ENCODE results near the gene GALNT17. TPM values are rescaled to one million over a fixed set of nuclear protein-coding genes. Genes with fewer than 3 reads are reported as not detected.

Gene GALNT17
- total RNA-seq, 5 donors from 2014 or later (not counting 1 experiment from before 2014, with no cell fraction given), result 0.09 to 0.20 TPM; not detected in 3

DNA sequence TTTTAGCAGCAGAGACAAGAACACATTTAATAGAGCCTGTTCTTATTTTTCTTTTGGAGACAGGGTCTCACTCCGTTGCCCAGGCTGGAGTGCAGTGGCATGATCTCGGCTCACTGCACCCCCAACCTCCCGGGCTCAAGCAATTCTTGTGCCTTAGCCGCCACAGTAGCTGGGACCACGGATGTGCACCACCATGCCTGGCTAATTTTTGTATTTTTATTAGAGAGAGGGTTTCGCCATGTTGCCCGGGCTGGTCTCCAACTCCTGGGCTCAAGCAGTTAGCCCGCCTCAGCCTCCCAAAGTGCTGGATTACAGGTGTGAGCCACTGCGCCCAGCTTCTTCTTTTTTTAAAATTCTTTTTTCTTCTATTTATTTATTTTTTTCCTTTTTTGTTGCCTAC, 23.3 kb downstream of the GALNT17 start:
- Histone ChIP-seq H3K4me1 (ENCODE audit: control insufficient read depth in 1 of 2, extremely low read depth in 1 of 2, insufficient read depth in 2 of 2, low read length in 2 of 2) (no peaks in the 10 kb centered on the region), H3K36me3 (ENCODE audit: control insufficient read depth in 2 of 2, extremely low read depth in 1 of 2, insufficient read depth in 1 of 2, low read length in 1 of 2) (no peaks in the 10 kb centered on the region), H3K27me3 (replicated peaks in 1 of 2; ENCODE audit: control insufficient read depth in 2 of 2, extremely low read depth in 1 of 2, insufficient read depth in 2 of 2, low read length in 1 of 2) (no peaks in the 10 kb centered on the region), H3K9me3 (no peaks in the 10 kb centered on the region), H3K4me3 (ENCODE audit: control insufficient read depth in 1 of 2, extremely low read depth in 1 of 2, low read length in 1 of 2) (no peak overlapping the region), H3K27ac (ENCODE audit: low read length) (no peak overlapping the region)
- DNase-seq (no peak), ATAC-seq (replicated peaks in 1 of 4) (no peak)
- CTCF ChIA-PET, result no interaction called here
- no peak overlapping the region for H3K27ac Mint-ChIP-seq
- H3K36me3 Mint-ChIP-seq, result no peaks in the 10 kb centered on the region
- no peaks in the 10 kb centered on the region for H3K27me3 Mint-ChIP-seq
- peaks cover 9 to 32% (median 13%) of the 10 kb centered on the region in 3 donors for H3K9me3 Mint-ChIP-seq
- WGBS (ENCODE audit: insufficient coverage), result 67% methylated on average over 1 of the region's 9 CpGs
- H3K4me1 Mint-ChIP-seq, result no peaks in the 10 kb centered on the region
- no peak overlapping the region for H3K4me3 Mint-ChIP-seq
- POLR2A ChIA-PET, result no interaction called here

DNA sequence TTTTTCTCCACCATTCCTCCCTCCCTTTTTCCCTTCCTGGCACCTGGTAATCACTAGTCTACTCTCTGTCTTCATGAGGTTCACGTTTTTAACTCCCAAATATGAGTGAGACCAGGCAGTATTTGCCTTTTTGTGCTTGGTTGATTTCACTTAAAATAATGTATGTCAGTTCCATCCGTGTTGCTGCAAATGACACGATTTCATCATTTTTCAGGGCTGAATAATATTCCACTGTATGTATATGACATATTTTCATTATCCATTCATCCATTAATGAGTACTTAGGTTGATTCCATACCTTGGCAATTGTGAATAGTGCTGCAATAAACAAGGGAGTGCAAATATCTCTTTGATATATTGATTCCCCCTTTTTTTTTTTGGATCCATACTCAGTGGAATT, 25.8 kb downstream of the GALNT17 start:
- Histone ChIP-seq H3K27me3 (replicated peaks in 1 of 2; ENCODE audit: control insufficient read depth in 2 of 2, extremely low read depth in 1 of 2, insufficient read depth in 2 of 2, low read length in 1 of 2) (no peaks in the 10 kb centered on the region), H3K4me3 (ENCODE audit: control insufficient read depth in 1 of 2, extremely low read depth in 1 of 2, low read length in 1 of 2) (no peak overlapping the region), H3K4me1 (ENCODE audit: control insufficient read depth in 1 of 2, extremely low read depth in 1 of 2, insufficient read depth in 2 of 2, low read length in 2 of 2) (no peaks in the 10 kb centered on the region), H3K9me3 (no peaks in the 10 kb centered on the region), H3K27ac (ENCODE audit: low read length) (no peak overlapping the region), H3K36me3 (ENCODE audit: control insufficient read depth in 2 of 2, extremely low read depth in 1 of 2, insufficient read depth in 1 of 2, low read length in 1 of 2) (no peaks in the 10 kb centered on the region)
- Mint-ChIP-seq H3K4me1 (no peaks in the 10 kb centered on the region), H3K4me3 (no peak overlapping the region), H3K27me3 (no peaks in the 10 kb centered on the region), H3K9me3 (peaks cover 9 to 30% (median 10%) of the 10 kb centered on the region in 3 donors), H3K36me3 (no peaks in the 10 kb centered on the region), H3K27ac (no peak overlapping the region)
- ATAC-seq (replicated peaks in 1 of 4), result no peak
- CTCF ChIA-PET, result no interaction called here
- POLR2A ChIA-PET, result no interaction called here
- DNase-seq, result no peak
- WGBS (ENCODE audit: insufficient coverage), result no CpG with 5 or more reads among the region's 3 CpGs

- no peaks in the 10 kb centered on the region for H3K27me3 Mint-ChIP-seq
- Histone ChIP-seq H3K4me1 (ENCODE audit: control insufficient read depth in 1 of 2, extremely low read depth in 1 of 2, insufficient read depth in 2 of 2, low read length in 2 of 2) (no peaks in the 10 kb centered on the region), H3K27ac (ENCODE audit: low read length) (no peak overlapping the region), H3K9me3 (no peaks in the 10 kb centered on the region), H3K4me3 (ENCODE audit: control insufficient read depth in 1 of 2, extremely low read depth in 1 of 2, low read length in 1 of 2) (no peak overlapping the region), H3K27me3 (replicated peaks in 1 of 2; ENCODE audit: control insufficient read depth in 2 of 2, extremely low read depth in 1 of 2, insufficient read depth in 2 of 2, low read length in 1 of 2) (no peaks in the 10 kb centered on the region), H3K36me3 (ENCODE audit: control insufficient read depth in 2 of 2, extremely low read depth in 1 of 2, insufficient read depth in 1 of 2, low read length in 1 of 2) (no peaks in the 10 kb centered on the region)
- no peaks in the 10 kb centered on the region for H3K4me1 Mint-ChIP-seq
- ATAC-seq (replicated peaks in 1 of 4), result no peak
- POLR2A ChIA-PET, result no interaction called here
- no peak overlapping the region for H3K27ac Mint-ChIP-seq
- no peaks in the 10 kb centered on the region for H3K36me3 Mint-ChIP-seq
- 63% methylated on average over 5 of the region's 6 CpGs for WGBS (ENCODE audit: insufficient coverage)
- peaks cover 8 to 15% (median 14%) of the 10 kb centered on the region in 3 donors for H3K9me3 Mint-ChIP-seq
- H3K4me3 Mint-ChIP-seq, result no peak overlapping the region
- no peak for DNase-seq
- CTCF ChIA-PET, result interaction anchor here in 1 of 2 donors (0.6 kb wide), 1 partner anchor 155 kb away, joined by 5 read pairs; no protein-coding TSS in a partner anchor
Measured at GRCh38 chr7:71165708-71166107, 33.8 kb downstream of the GALNT17 start.

DNA sequence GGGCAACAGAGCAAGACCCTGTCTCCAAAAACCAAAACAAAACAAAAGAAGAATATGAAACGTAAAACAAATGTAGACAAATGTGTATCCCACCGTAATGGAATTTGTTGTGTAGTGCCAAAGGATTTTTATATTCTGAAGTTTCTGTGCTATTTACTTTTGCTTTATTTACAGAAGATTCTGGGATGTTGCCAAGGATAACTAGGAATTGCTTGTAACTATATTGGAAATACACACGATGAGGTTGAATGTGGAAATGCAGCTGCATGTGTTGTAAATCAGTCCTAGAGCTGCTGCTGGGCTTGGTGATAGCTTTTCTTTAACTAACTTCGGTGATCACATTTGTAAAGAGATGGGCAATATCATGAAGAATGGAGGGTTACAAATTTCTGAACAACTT, 39.5 kb downstream of the GALNT17 start:
- H3K36me3 Mint-ChIP-seq, result no peaks in the 10 kb centered on the region
- no peak for DNase-seq
- no peak overlapping the region for H3K27ac Mint-ChIP-seq
- H3K4me1 Mint-ChIP-seq, result no peaks in the 10 kb centered on the region
- CTCF ChIA-PET, result no interaction called here
- peaks cover 6 to 10% (median 8%) of the 10 kb centered on the region in 3 donors for H3K9me3 Mint-ChIP-seq
- ATAC-seq (replicated peaks in 1 of 4), result no peak
- Histone ChIP-seq H3K27ac (ENCODE audit: low read length) (no peak overlapping the region), H3K36me3 (ENCODE audit: control insufficient read depth in 2 of 2, extremely low read depth in 1 of 2, insufficient read depth in 1 of 2, low read length in 1 of 2) (no peaks in the 10 kb centered on the region), H3K27me3 (replicated peaks in 1 of 2; ENCODE audit: control insufficient read depth in 2 of 2, extremely low read depth in 1 of 2, insufficient read depth in 2 of 2, low read length in 1 of 2) (no peaks in the 10 kb centered on the region), H3K4me1 (ENCODE audit: control insufficient read depth in 1 of 2, extremely low read depth in 1 of 2, insufficient read depth in 2 of 2, low read length in 2 of 2) (no peaks in the 10 kb centered on the region), H3K9me3 (no peaks in the 10 kb centered on the region), H3K4me3 (ENCODE audit: control insufficient read depth in 1 of 2, extremely low read depth in 1 of 2, low read length in 1 of 2) (no peak overlapping the region)
- 91% methylated on average over 3 of the region's 4 CpGs for WGBS (ENCODE audit: insufficient coverage)
- POLR2A ChIA-PET, result no interaction called here
- no peak overlapping the region for H3K4me3 Mint-ChIP-seq
- H3K27me3 Mint-ChIP-seq, result no peaks in the 10 kb centered on the region

DNA sequence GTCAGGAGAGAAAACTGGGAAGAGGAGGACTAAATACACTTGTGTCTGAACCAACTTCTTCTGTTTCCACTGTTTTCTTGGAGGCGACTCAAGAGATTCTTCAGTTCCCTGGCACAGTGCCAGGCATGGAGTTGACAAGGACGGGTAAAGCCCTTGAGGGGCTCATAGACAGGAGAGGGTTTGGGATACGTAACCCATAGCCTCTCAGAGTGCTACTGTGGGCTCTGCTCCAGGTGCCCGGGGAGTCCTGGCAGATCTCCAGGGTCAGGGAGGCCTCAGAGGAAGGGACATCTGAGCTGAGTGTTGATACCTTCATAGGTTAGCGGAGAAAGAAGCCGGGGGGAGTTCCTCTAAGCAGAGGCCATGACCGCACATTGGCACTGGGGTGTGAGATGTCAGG, 42.0 kb downstream of the GALNT17 start:
- CTCF ChIA-PET, result no interaction called here

GRCh38 chr7:71182438-71182935, 50.5 kb downstream of the GALNT17 start:
- no peaks in the 10 kb centered on the region for H3K4me1 ChIP-seq (ENCODE audit: control insufficient read depth in 1 of 2, extremely low read depth in 1 of 2, insufficient read depth in 2 of 2, low read length in 2 of 2)
- Mint-ChIP-seq H3K27ac (no peak overlapping the region), H3K4me3 (no peak overlapping the region), H3K27me3 (no peaks in the 10 kb centered on the region), H3K9me3 (peaks cover 10 to 20% (median 11%) of the 10 kb centered on the region in 3 donors), H3K36me3 (no peaks in the 10 kb centered on the region), H3K4me1 (no peaks in the 10 kb centered on the region)
- ATAC-seq (replicated peaks in 1 of 4), result no peak
- H3K36me3 ChIP-seq (ENCODE audit: control insufficient read depth in 2 of 2, extremely low read depth in 1 of 2, insufficient read depth in 1 of 2, low read length in 1 of 2), result no peaks in the 10 kb centered on the region
- no peaks in the 10 kb centered on the region for H3K27me3 ChIP-seq (replicated peaks in 1 of 2; ENCODE audit: control insufficient read depth in 2 of 2, extremely low read depth in 1 of 2, insufficient read depth in 2 of 2, low read length in 1 of 2)
- H3K27ac ChIP-seq (ENCODE audit: low read length), result no peak overlapping the region
- DNase-seq, result no peak
- ChIA-PET CTCF (no interaction called here), POLR2A (no interaction called here)
- no peak overlapping the region for H3K4me3 ChIP-seq (ENCODE audit: control insufficient read depth in 1 of 2, extremely low read depth in 1 of 2, low read length in 1 of 2)
- no peaks in the 10 kb centered on the region for H3K9me3 ChIP-seq
- 78% methylated on average over 3 of the region's 4 CpGs for WGBS (ENCODE audit: insufficient coverage)

More for the DNA sequence above, 42.0 kb downstream of the GALNT17 start:
- Mint-ChIP-seq H3K27ac (no peak overlapping the region), H3K4me3 (no peak overlapping the region), H3K9me3 (peaks cover 10 to 16% (median 13%) of the 10 kb centered on the region in 3 donors), H3K36me3 (no peaks in the 10 kb centered on the region), H3K4me1 (no peaks in the 10 kb centered on the region), H3K27me3 (no peaks in the 10 kb centered on the region)
- WGBS (ENCODE audit: insufficient coverage), result 95% methylated on average over 7 of the region's 7 CpGs
- no peak overlapping the region for H3K4me3 ChIP-seq (ENCODE audit: control insufficient read depth in 1 of 2, extremely low read depth in 1 of 2, low read length in 1 of 2)
- no peaks in the 10 kb centered on the region for H3K4me1 ChIP-seq (ENCODE audit: control insufficient read depth in 1 of 2, extremely low read depth in 1 of 2, insufficient read depth in 2 of 2, low read length in 2 of 2)
- ATAC-seq (replicated peaks in 1 of 4), result no peak
- POLR2A ChIA-PET, result interaction anchor here in 1 of 2 donors (0.6 kb wide), 1 partner anchor 11 kb away, joined by 7 read pairs; no protein-coding TSS in a partner anchor
- H3K36me3 ChIP-seq (ENCODE audit: control insufficient read depth in 2 of 2, extremely low read depth in 1 of 2, insufficient read depth in 1 of 2, low read length in 1 of 2), result no peaks in the 10 kb centered on the region
- DNase-seq, result no peak
- no peaks in the 10 kb centered on the region for H3K27me3 ChIP-seq (replicated peaks in 1 of 2; ENCODE audit: control insufficient read depth in 2 of 2, extremely low read depth in 1 of 2, insufficient read depth in 2 of 2, low read length in 1 of 2)
- H3K27ac ChIP-seq (ENCODE audit: low read length), result no peak overlapping the region
- no peaks in the 10 kb centered on the region for H3K9me3 ChIP-seq

DNA sequence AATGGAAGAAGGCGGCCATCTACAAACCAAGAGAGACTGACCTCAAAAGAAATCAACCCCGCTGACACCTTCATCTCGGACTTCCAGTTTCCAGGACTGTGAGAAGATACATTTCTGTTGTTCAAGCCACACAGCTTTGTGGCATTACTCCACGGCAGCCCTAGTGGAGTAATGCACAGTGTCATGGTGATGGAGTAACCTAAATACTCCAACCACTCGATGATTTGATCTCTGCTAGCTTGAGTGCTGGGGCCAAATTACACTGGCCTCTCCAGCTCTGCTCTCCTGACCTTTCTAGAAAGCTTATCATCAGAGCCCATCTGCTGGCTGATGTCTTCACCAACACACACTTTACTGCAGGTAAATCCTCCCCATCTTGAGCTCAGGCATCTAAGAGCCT, 52.2 kb downstream of the GALNT17 start:
- no peaks in the 10 kb centered on the region for H3K27me3 ChIP-seq (replicated peaks in 1 of 2; ENCODE audit: control insufficient read depth in 2 of 2, extremely low read depth in 1 of 2, insufficient read depth in 2 of 2, low read length in 1 of 2)
- 88% methylated on average over 3 of the region's 5 CpGs for WGBS (ENCODE audit: insufficient coverage)
- Mint-ChIP-seq H3K36me3 (no peaks in the 10 kb centered on the region), H3K27me3 (no peaks in the 10 kb centered on the region), H3K4me1 (no peaks in the 10 kb centered on the region), H3K27ac (no peak overlapping the region), H3K4me3 (no peak overlapping the region), H3K9me3 (peaks cover 10 to 19% (median 17%) of the 10 kb centered on the region in 3 donors)
- H3K4me3 ChIP-seq (ENCODE audit: control insufficient read depth in 1 of 2, extremely low read depth in 1 of 2, low read length in 1 of 2), result no peak overlapping the region
- POLR2A ChIA-PET, result no interaction called here
- no peaks in the 10 kb centered on the region for H3K36me3 ChIP-seq (ENCODE audit: control insufficient read depth in 2 of 2, extremely low read depth in 1 of 2, insufficient read depth in 1 of 2, low read length in 1 of 2)
- peaks cover under 1% of the 10 kb centered on the region for H3K9me3 ChIP-seq
- H3K27ac ChIP-seq (ENCODE audit: low read length), result no peak overlapping the region
- CTCF ChIA-PET, result no interaction called here
- DNase-seq (no peak), ATAC-seq (replicated peaks in 1 of 4) (no peak)
- H3K4me1 ChIP-seq (ENCODE audit: control insufficient read depth in 1 of 2, extremely low read depth in 1 of 2, insufficient read depth in 2 of 2, low read length in 2 of 2), result no peaks in the 10 kb centered on the region
